Endothelial cell (in vitro differentiated cells): ENCODE data around the gene HOPX. TPM values are rescaled to one million over a fixed set of nuclear protein-coding genes. Genes with fewer than 3 reads are reported as not detected.
"Not testable (repeated sequence)": the region's sequence is repeated elsewhere in the genome, so short reads cannot be mapped to it uniquely, and the experiment has no call there.

ENCODE experiments used
- DNase-seq: peaks from one replicate; pipeline ENCODE4 v3.0.0; 2021; ENCODE audit warnings: low spot score
- H3K27ac Mint-ChIP-seq: one replicate; pipeline ENCODE4 v1.8.0; 2021; ENCODE audit warnings: mixed read lengths, inconsistent platforms; ENCODE audit not compliant: unreplicated experiment
- H3K27me3 Mint-ChIP-seq: one replicate; pipeline ENCODE4 v1.8.0; 2021; ENCODE audit warnings: mild to moderate bottlenecking, moderate library complexity, mixed read lengths, inconsistent platforms; ENCODE audit not compliant: unreplicated experiment
- H3K36me3 Mint-ChIP-seq: one replicate; pipeline ENCODE4 v1.8.0; 2021; ENCODE audit warnings: mild to moderate bottlenecking, low read depth, mixed read lengths, inconsistent platforms; ENCODE audit not compliant: unreplicated experiment
- H3K4me1 Mint-ChIP-seq: one replicate; pipeline ENCODE4 v1.8.0; 2021; ENCODE audit warnings: mild to moderate bottlenecking, mixed read lengths, inconsistent platforms; ENCODE audit not compliant: unreplicated experiment
- H3K4me3 Mint-ChIP-seq: one replicate; pipeline ENCODE4 v1.8.0; 2021; ENCODE audit warnings: mild to moderate bottlenecking, mixed read lengths, inconsistent platforms; ENCODE audit not compliant: unreplicated experiment
- H3K9me3 Mint-ChIP-seq: one replicate; pipeline ENCODE4 v1.8.0; 2021; ENCODE audit warnings: mixed read lengths, inconsistent platforms; ENCODE audit not compliant: unreplicated experiment
- long read RNA-seq: library from polyadenylated mRNA; unstranded; transcript quantifications from one replicate; pipeline ENCODE4 v2.0.0, GENCODE V29; 2020; ENCODE audit not compliant: unreplicated experiment
- total RNA-seq: library from RNA; stranded (reverse); fragmentation: NEBNext Ultra II Directional; extraction: Animal tissue kit (Norgen Biotek cat#: 25700); gene quantifications from one replicate; pipeline ENCODE4 v1.2.1, GENCODE V29; 2021; ENCODE audit not compliant: unreplicated experiment
- TF ChIP-seq, protein P1 (sequence below): fragments of 200-600 bp; sonication (generic); IDR thresholded peaks from one replicate; pipeline ENCODE4 v1.5.0; 2021; ENCODE audit warnings: antibody characterized with exemption; ENCODE audit not compliant: unreplicated experiment

The HOPX gene, protein sequence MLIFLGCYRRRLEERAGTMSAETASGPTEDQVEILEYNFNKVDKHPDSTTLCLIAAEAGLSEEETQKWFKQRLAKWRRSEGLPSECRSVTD
- total RNA-seq: 4.2 TPM
- long read RNA-seq, partial matches to known transcripts: 0 of 1 reads
- long read RNA-seq, other reads (novel, unspliced or antisense): 0 of 1 reads

DNA sequence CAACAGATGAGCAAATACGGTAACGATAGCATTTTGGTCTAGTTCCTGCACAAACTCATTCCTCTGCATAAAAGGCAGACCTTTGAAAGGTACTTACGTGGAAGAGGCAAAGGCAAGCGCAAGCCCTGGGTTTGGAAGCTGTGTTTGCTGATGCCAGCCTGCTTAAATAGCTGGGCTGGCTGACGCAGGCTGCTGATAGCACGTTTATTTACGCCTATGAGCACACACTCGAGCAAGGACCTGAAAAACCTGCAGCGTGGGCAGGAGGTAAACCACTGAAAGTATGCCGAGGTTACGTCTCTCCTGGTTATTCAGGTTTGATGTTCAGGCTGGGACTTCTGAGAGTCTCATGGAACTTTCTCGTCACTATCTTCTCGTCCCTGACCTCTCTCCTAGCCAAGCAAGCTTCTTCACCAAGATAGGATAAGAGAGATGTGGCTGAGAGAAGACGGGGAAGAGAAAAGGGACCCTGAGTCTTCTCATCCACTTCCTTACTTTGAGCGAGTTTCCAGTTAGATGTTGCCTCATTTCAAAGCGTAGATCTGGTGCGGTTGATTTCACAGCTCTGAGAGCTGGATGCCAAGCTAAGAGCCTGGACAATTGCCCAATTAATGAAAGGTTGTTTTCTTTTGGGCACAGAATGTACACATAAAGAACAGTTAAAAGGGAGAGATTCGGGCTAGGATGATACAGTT, at the start of gene HOPX:
TSS of gene HOPX (minus strand) at position 139 of the 695 bp plus-strand sequence. CDS start 23,480 bp downstream, outside the sequence.
- DNase-seq: no peak
- Mint-ChIP-seq H3K36me3 (no peaks in the 10 kb centered on the region), H3K27me3 (peaks cover 2% of the 10 kb centered on the region), H3K4me1 (peaks cover 16% of the 10 kb centered on the region), H3K27ac (no peak within 1 kb of the TSS), H3K4me3 (no peak within 1 kb of the TSS), H3K9me3 (no peaks in the 10 kb centered on the region)
- TF ChIP-seq, protein P1, sequence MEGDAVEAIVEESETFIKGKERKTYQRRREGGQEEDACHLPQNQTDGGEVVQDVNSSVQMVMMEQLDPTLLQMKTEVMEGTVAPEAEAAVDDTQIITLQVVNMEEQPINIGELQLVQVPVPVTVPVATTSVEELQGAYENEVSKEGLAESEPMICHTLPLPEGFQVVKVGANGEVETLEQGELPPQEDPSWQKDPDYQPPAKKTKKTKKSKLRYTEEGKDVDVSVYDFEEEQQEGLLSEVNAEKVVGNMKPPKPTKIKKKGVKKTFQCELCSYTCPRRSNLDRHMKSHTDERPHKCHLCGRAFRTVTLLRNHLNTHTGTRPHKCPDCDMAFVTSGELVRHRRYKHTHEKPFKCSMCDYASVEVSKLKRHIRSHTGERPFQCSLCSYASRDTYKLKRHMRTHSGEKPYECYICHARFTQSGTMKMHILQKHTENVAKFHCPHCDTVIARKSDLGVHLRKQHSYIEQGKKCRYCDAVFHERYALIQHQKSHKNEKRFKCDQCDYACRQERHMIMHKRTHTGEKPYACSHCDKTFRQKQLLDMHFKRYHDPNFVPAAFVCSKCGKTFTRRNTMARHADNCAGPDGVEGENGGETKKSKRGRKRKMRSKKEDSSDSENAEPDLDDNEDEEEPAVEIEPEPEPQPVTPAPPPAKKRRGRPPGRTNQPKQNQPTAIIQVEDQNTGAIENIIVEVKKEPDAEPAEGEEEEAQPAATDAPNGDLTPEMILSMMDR: no peak

GRCh38 chr4:56730097-56730496, 49.0 kb upstream of the HOPX start:
- Mint-ChIP-seq H3K4me1 (peaks cover 4% of the 10 kb centered on the region), H3K36me3 (no peaks in the 10 kb centered on the region), H3K4me3 (no peak overlapping the region), H3K27ac (no peak overlapping the region), H3K9me3 (no peaks in the 10 kb centered on the region), H3K27me3 (peaks cover 5% of the 10 kb centered on the region)
- no peak for DNase-seq
- TF ChIP-seq, protein P1: no peak

DNA sequence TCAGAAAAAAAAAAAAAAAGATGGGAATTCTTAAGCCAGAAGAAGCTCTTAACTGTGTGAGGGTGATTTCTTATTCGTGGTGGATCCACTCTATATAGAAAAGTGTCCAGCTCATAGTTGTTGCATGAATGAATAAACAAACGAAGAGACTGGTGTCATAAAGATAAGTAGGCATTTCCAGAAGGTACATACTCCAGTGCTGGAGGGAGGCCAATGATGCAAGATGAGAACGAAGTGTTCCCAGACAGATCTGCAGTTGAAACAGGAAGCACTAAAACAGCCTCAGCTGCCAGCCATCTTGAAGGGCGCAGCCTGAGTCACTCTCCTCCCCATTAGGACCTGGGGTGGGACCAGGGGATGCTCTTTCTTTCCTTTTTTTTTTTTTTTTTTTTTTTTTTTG, 47.4 kb upstream of the HOPX start:
- no peak overlapping the region for H3K27ac Mint-ChIP-seq
- H3K4me1 Mint-ChIP-seq: peaks cover 4% of the 10 kb centered on the region
- TF ChIP-seq, protein P1: no peak
- H3K4me3 Mint-ChIP-seq: no peak overlapping the region
- H3K27me3 Mint-ChIP-seq: peaks cover 5% of the 10 kb centered on the region
- H3K36me3 Mint-ChIP-seq: no peaks in the 10 kb centered on the region
- DNase-seq: no peak
- H3K9me3 Mint-ChIP-seq: no peaks in the 10 kb centered on the region

DNA sequence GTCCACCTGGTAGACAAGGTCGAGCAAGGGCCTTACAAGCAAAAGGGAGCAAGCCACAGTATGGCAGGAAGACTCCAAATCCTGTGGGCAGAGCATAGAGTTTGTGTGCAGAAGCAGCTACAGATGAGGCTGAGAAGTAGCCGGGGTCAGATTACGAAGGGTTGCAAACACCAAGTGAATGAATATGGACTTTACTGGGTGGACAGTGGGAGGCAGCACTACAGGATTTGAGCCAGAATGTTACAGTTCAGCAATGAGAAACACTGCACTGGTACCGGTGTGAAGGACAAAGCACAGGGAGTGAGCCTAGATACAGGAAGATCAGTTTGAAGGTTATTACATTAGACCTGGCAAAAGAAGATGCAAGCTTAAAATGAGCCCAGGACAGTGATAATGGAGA, 46.1 kb upstream of the HOPX start:
- Mint-ChIP-seq H3K27ac (no peak overlapping the region), H3K4me1 (peaks cover 7% of the 10 kb centered on the region), H3K4me3 (no peak overlapping the region)

GRCh38 chr4:56726593-56726992, 45.5 kb upstream of the HOPX start:
- not testable (repeated sequence) for H3K27me3 Mint-ChIP-seq, H3K36me3 Mint-ChIP-seq, H3K27ac Mint-ChIP-seq, DNase-seq, H3K4me3 Mint-ChIP-seq, H3K9me3 Mint-ChIP-seq, H3K4me1 Mint-ChIP-seq

More for the DNA sequence above, 46.1 kb upstream of the HOPX start:
- DNase-seq: no peak
- Mint-ChIP-seq H3K27me3 (peaks cover 3% of the 10 kb centered on the region), H3K36me3 (no peaks in the 10 kb centered on the region), H3K9me3 (no peaks in the 10 kb centered on the region)
- TF ChIP-seq, protein P1: no peak
